Measurements from ENCODE around the gene FTO. TPM values are rescaled to one million over a fixed set of nuclear protein-coding genes. Genes with fewer than 3 reads are reported as not detected.

Gene FTO
- total RNA-seq, 4 donors from 2014 or later, result 62.0 to 90.1 (median 75.1) TPM

GRCh38 chr16:54143934-54144571 is 440.1 kb downstream of the FTO start:
- DNase-seq, result no peak
- no peak for ATAC-seq
- Histone ChIP-seq H3K4me3 (no peak overlapping the region), H3K27me3 (no peaks in the 10 kb centered on the region), H3K27ac (no peak overlapping the region), H3K4me1 (no peaks in the 10 kb centered on the region), H3K9me3 (no peaks in the 10 kb centered on the region), H3K36me3 (no peaks in the 10 kb centered on the region)
- TF ChIP-seq POLR2A (IDR thresholded peaks at IDR 0.05), result no peak
- no peak for TF ChIP-seq CTCF (IDR thresholded peaks at IDR 0.05 in 4 of 5, conservative IDR thresholded peaks at IDR 0.05 in 1 of 5)
- intact Hi-C loops (cut with DNase I; ENCODE audit: low total_unique reads), result no loop called here
- in situ Hi-C loops (cut with MboI; ENCODE audit: low sequenced_read_pairs in 4 of 4), result no loop called here

- no peak overlapping the region for H3K27ac ChIP-seq
- no peaks in the 10 kb centered on the region for H3K36me3 ChIP-seq
- H3K4me3 ChIP-seq, result no peak overlapping the region
- DNase-seq (no peak), ATAC-seq (no peak)
- H3K4me1 ChIP-seq, result no peaks in the 10 kb centered on the region
- H3K27me3 ChIP-seq, result no peaks in the 10 kb centered on the region
- no peaks in the 10 kb centered on the region for H3K9me3 ChIP-seq
- in situ Hi-C loops (cut with MboI; ENCODE audit: low sequenced_read_pairs in 4 of 4), result no loop called here
- intact Hi-C loops (cut with DNase I; ENCODE audit: low total_unique reads), result no loop called here
- TF ChIP-seq CTCF (IDR thresholded peaks at IDR 0.05 in 4 of 5, conservative IDR thresholded peaks at IDR 0.05 in 1 of 5), result no peak
- TF ChIP-seq POLR2A (IDR thresholded peaks at IDR 0.05), result no peak
Observed at GRCh38 chr16:54144572-54144947, 440.6 kb downstream of the FTO start.

- Histone ChIP-seq H3K4me1 (no peaks in the 10 kb centered on the region), H3K9me3 (no peaks in the 10 kb centered on the region), H3K4me3 (no peak overlapping the region), H3K27me3 (no peaks in the 10 kb centered on the region), H3K27ac (no peak overlapping the region), H3K36me3 (no peaks in the 10 kb centered on the region)
- TF ChIP-seq CTCF (IDR thresholded peaks at IDR 0.05 in 4 of 5, conservative IDR thresholded peaks at IDR 0.05 in 1 of 5) (no peak), POLR2A (IDR thresholded peaks at IDR 0.05) (no peak)
- intact Hi-C loops (cut with DNase I; ENCODE audit: low total_unique reads), result no loop called here
- ATAC-seq (no peak), DNase-seq (no peak)
- in situ Hi-C loops (cut with MboI; ENCODE audit: low sequenced_read_pairs in 4 of 4), result no loop called here
Observed at GRCh38 chr16:54145881-54146280, 441.9 kb downstream of the FTO start.

- H3K4me1 ChIP-seq, result no peaks in the 10 kb centered on the region
- in situ Hi-C loops (cut with MboI; ENCODE audit: low sequenced_read_pairs in 4 of 4), result no loop called here
- TF ChIP-seq POLR2A (IDR thresholded peaks at IDR 0.05) (no peak), CTCF (IDR thresholded peaks at IDR 0.05 in 4 of 5, conservative IDR thresholded peaks at IDR 0.05 in 1 of 5) (no peak)
- H3K27me3 ChIP-seq, result no peaks in the 10 kb centered on the region
- H3K4me3 ChIP-seq, result no peak overlapping the region
- DNase-seq (no peak), ATAC-seq (no peak)
- H3K36me3 ChIP-seq, result no peaks in the 10 kb centered on the region
- no peaks in the 10 kb centered on the region for H3K9me3 ChIP-seq
- no peak overlapping the region for H3K27ac ChIP-seq
- intact Hi-C loops (cut with DNase I; ENCODE audit: low total_unique reads), result no loop called here
Observed at GRCh38 chr16:54148974-54149373, 445.0 kb downstream of the FTO start.

- Histone ChIP-seq H3K27me3 (no peaks in the 10 kb centered on the region), H3K27ac (no peak overlapping the region), H3K36me3 (no peaks in the 10 kb centered on the region), H3K4me3 (no peak overlapping the region), H3K9me3 (no peaks in the 10 kb centered on the region), H3K4me1 (no peaks in the 10 kb centered on the region)
- TF ChIP-seq POLR2A (IDR thresholded peaks at IDR 0.05) (no peak), CTCF (IDR thresholded peaks at IDR 0.05 in 4 of 5, conservative IDR thresholded peaks at IDR 0.05 in 1 of 5) (no peak)
- DNase-seq, result no peak
- no peak for ATAC-seq
- intact Hi-C loops (cut with DNase I; ENCODE audit: low total_unique reads), result no loop called here
- in situ Hi-C loops (cut with MboI; ENCODE audit: low sequenced_read_pairs in 4 of 4), result no loop called here
Observed at GRCh38 chr16:54150861-54151260, 446.9 kb downstream of the FTO start.

Data from gastrocnemius medialis (tissue), 4 donors.